Measurements from ENCODE around the gene LGSN.
"Not testable (repeated sequence)": the region's sequence is repeated elsewhere in the genome, so short reads cannot be mapped to it uniquely, and the experiment has no call there.

LGSN gene

GRCh38 chr6:63305277-63305676 lies 14.5 kb downstream of the LGSN start:
- no peak for DNase-seq

DNA sequence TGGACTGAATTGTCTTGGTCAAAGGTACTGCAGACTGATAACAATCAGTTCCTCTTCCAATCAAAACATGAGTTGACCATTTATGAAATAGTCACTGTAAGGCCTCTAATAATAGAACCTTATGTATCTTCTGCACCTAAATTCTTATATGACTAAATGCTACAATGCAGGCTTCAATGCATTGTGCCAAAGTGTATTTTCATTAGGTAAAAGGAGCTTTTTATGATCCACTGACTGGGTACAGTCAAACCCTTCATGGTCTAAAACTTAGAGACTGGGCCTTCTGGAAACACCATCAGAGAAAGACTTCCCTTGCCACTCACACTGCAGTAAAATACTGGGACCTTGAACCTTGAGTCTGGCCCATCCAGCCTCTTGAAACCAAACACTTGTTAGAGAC lies 16.3 kb downstream of the LGSN start:
- DNase-seq = no peak

DNA sequence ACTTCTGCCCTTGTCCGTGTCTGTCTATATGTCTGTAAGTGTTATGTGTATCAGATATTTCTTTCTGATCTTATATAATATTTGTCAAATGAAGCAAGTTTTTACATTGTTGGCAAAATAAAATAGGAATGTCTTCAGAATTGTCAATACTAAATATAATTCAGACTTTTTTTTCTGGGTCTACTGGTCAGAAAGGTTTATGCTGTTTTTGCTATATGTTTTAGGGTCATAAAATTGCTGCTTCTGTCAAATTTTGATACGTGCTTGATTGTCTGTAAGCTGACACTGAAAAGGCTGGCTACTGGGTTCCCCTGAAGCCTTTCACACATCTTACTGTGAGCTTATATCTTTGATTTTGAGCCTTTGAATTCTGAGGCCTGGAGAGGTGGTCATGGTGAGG lies 20.1 kb downstream of the LGSN start:
- no peak for DNase-seq

DNA sequence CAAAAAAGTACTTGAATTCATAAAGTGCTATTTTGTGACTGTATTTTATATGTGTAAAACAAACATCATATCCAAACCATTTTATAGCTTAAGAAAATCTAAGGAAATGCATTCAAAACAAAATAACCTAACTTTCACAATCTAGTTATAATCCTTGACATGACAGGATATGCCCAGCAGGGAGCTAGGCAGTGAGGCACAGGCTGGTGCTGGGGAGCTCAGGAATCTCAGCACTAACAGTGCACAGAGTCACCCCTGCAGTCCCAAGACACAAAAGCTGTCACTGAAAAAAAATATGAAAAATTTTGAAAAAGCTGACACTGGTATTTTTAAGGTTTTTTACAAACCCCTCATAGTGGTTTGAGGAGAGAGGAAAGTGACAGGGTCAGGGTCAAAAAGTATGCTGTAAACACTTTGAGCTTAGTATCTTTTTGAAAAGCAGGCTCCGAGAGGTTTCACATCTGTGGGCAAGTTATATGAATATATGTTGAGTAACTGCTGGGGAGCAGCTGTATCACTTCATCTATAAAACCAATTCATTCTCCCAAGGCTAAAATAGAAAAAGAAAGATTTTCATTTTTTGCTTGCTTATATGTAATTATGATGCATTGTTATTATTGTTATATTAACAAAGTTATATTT lies 24.1 kb downstream of the LGSN start:
- no peak for DNase-seq

DNA sequence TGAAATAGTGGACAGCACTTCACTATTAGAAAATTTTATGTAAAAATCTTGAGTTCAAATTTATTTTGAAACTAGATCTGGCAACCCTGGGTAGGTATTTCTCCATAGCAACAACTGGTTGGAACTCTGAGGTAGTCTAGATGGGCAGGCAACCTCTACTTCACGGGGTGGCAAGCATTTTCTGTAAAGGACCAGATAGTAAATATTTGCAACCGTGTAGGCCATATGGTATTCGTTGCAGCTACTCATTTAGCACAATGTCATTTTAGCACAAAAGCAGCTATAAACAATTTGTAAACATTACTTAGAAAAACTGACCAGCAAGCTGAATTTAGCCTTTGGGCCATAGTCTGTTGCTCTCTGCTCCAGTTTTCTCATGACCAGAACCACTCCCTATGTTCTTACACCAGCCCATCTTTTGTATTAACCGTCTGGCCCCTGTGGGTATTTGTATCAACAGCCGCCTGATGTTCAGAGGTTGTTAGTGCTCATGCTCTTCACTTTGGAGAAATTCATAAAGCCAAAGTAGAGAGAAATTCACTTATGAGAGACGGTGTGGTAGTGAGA lies 29.2 kb downstream of the LGSN start:
- DNase-seq = no peak

DNA sequence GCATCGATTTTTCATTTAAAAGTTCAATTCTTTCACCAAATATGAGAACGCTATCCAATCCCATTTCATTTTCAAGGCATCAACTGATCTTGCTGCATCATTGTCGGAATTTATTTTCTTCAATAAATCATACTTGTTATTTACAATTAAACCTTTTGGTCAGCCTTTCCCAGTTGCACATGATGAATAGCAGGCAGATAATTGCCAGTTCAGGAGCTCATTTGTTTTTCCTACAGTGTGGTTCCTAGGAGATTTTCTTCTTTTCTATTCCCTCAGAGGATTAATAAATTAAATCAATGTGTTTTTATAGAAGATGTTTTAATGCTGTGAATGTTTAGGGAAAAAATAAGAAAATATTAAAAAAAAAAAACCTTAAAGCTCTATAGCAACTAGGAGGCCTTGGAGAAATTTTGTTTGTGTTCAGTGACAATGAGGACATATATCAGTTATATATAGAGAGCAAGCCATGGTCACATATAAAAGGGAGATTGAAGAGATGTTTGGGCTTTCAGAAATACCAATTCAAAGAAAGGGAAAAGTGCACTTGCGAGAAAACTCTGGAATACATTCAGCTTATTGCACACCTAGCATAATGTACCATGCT lies 30.4 kb downstream of the LGSN start:
- DNase-seq = no peak

DNA sequence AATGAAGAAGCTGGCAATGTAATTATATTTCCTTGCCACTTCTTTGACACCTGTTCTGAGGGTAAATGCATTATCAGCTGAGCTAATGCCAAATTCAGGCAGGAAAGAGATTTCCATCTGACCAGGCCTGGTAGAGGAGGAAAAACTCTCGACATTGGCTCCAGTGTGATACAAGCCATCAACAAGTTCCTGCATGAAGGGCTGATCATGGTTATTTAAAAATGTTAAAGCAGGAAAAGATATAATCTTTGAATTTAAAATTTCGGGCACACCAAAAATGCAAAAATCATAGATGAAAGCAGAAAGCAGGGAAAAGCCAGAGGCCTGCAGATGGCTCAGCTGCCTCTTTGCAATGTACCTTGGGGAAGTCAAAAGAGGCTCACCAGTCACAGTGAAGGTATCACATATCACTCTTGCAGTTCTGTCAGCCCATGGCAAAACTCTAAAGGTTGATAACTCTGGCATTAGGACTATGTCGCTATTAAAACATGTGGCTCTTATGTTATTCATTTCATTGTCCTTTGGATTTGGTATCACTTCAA lies 39.1 kb downstream of the LGSN start:
- DNase-seq = no peak

DNA sequence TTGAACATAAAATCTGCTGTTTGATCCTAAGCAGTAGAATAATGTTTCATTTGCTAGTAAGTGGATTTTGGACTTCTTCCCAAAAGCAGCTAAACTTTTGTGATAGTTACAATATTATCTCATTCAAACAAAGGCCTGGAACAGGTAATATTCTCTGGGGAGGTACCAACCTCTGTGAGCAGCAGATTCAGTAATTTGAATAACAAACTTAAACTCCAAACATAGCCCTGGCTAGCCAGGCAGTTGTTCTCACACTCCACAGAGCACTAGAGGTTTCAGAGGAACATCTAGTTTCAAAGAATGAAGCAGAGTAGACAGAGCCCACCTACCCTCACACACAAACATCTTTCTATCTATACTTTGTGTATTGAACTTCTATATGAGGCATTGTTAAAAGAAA lies 40.9 kb downstream of the LGSN start:
- DNase-seq = no peak

DNA sequence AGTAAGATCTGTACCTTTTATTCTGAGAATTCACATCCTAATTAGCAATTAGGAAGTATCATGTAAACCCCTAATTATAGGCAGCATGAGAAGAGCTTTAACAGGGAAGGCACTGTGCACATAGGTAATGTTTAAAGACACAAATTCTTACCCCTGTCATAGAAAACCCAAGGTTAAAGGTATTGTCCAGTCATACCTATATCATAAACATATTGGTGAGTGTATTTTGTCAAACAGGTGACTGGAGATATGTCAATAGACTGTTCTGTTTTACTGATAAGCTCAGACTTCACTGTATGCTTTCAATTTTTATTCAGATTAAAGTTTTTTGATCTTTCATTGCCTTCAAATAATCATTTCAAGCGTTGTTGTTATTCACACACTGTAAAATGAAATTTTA lies 43.8 kb downstream of the LGSN start:
- no peak for DNase-seq

DNA sequence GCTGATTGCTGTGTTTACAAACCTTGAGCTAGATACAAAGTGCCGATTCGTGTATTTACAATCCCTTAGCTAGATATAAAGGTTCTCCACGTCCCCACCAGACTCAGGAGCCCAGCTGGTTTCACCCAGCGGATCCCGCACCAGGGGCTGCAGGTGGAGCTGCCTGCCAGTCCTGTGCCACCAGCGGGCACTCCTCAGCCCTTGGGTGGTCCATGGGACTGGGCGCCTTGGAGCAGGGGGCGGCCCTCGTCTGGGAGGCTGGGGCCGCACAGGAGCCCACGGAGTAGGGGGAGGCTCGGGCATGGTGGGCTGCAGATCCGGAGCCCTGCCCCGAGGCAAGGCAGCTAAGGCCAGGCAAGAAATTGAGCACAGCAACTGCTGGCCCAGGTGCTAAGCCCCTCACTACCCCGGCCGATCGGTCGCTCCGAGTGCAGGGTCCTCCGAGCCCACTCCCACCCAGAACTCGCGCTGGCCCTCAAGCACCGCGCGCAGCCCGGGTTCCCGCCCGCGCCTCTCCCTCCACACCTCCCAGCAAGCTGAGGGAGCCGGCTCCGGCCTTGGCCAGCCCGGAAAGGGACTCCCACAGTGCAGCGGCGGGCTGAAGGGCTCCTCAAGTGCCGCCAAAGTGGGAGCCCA lies 44.9 kb downstream of the LGSN start:
- DNase-seq = not testable (repeated sequence)

DNA sequence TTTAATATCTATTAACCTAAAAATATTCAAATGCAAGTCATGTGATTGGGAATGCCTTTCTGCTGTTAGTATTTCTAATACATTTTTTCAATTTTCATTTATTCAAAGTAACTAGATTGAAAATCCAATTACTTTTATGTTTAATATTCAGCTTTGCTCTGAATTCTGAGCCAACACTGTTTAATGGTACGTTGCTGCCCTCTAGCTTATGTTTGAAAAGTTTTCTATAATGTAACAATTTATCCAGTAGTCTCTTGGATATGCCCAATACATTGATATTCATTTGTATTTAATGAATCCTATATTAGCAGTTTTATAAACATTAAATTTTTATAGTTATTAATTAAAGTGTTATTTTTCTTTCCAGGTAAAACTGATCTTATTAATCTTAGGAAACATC lies 47.4 kb downstream of the LGSN start:
- DNase-seq = no peak

- DNase-seq = no peak
These were observed 50.3 kb downstream of the LGSN start for GRCh38 chr6:63269470-63269869.

DNA sequence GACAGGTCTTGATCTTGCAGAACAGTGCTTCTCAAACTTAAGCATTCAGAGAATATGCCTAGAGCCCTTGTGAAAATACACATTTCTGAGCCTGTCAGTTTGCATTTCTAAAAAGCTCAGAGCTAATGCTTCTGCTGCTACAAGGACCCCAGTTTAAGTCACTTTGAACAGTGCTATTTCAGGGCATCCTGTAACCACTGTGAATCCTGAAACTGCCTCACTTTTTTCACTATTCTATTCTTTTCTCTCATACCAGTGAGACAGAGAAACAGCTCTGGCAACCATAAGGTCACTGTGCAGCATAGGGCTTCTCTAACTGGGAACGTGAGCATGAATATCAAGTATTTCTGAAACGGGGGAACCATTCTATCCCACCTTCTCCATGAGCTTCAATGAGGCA lies 51.2 kb downstream of the LGSN start:
- no peak for DNase-seq

GRCh38 chr6:63267828-63268227 lies 52.0 kb downstream of the LGSN start:
- no peak for DNase-seq

- DNase-seq = no peak
These were observed 52.7 kb downstream of the LGSN start for GRCh38 chr6:63267046-63267445.

DNA sequence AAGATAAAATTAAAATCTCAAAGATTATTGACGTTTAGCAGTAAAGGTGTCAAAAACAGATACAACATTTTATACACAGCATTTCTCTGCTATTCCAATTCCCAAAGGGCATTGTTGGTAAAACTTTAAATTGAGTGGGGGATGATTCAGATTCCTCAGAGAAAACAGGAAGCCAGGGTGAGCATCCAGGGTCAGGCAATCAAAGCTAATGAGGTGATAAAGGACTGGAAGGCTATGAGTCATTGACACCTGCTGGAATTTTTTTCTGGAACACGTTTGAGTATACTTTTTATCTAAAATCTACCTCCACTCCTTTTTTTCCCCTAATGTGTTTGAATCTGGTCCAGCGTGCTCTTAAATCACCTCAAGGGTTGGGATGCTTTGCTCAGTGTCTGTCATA lies 56.3 kb downstream of the LGSN start:
- no peak for DNase-seq

DNA sequence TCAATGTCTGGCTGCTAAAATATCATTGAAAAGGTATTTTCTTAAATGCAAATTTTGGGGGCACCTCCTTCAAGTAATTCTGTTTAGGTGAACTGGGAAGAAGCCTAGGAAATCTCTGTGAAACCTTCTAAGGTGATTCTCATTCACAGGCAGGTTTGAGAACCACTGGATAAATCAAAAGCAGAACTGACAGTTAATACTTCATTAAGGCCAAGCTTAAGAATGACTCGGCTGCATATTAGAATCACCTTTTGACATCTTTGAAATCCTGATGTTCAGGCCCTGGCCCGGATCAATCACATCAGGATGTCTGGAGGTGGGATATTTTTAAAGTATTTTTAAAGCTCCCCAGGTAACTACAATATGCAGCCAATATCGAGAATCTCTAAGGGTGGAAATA lies 58.0 kb downstream of the LGSN start:
- no peak for DNase-seq

- DNase-seq = no peak
These were observed 60.6 kb downstream of the LGSN start for GRCh38 chr6:63259153-63259552.

DNA sequence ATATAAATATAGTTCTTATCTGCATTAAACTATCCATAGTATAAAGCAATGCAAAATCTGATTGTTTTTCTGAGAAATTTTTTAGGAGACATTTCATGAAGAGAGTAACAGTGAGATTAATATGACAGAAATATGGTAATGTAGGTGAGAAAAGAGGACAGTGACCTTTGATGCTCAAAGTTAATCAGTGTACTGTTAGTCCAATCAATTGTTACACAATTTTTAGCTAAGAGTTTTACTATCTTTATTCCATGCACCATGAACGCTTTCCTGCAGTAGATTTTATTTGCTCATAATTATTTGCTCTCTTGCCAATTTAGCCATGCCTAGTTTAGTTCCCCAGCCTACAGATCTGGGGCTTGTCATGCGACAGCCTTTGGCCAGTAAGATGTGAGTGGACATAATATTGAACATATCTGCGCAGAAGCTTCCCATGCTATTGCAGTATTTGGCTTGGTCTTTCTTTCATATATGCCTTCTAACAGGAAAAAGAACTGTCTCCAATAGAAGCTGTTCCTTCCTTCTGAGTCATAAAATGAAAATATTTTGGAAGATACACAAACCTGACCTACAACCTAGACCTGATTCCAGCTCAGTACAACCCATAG lies 69.8 kb downstream of the LGSN start:
- DNase-seq = no peak

- no peak for DNase-seq
These were observed 73.2 kb downstream of the LGSN start for GRCh38 chr6:63246581-63246980.

- no peak for DNase-seq
These were observed 73.9 kb downstream of the LGSN start for GRCh38 chr6:63245909-63246308.

- no peak for DNase-seq
These were observed 74.4 kb downstream of the LGSN start for GRCh38 chr6:63245420-63245819.

- no peak for DNase-seq
These were observed 83.4 kb downstream of the LGSN start for GRCh38 chr6:63236398-63236817.

GRCh38 chr6:63230511-63230910 lies 89.3 kb downstream of the LGSN start:
- not testable (repeated sequence) for DNase-seq
